Right lobe of liver (tissue), 4 donors: ENCODE results near the gene CPPED1.

Experiments used
- CTCF ChIP-seq, 4 donors: fragments of 200-600 bp in 3 of 4; fragments of 450-650 bp in 1 of 4; IDR thresholded peaks; one replicate each; pipeline versions ENCODE4 v1.5.1 to v1.8.0; 2016 to 2022; ENCODE audit warnings: antibody characterized with exemption in 4 of 4, mild to moderate bottlenecking in 2 of 4
- POLR2A ChIP-seq: fragments of 450-650 bp; IDR thresholded peaks from one replicate; pipeline ENCODE4 v1.6.1; 2017; ENCODE audit warnings: antibody characterized with exemption, mild to moderate bottlenecking
- donor health status: DM: no; HTN: no; CAD: no.
- donor health status: DM: no; HTN: no; CAD: no.
- donor health status: DM: no; HTN: yes; CAD: no.

DNA sequence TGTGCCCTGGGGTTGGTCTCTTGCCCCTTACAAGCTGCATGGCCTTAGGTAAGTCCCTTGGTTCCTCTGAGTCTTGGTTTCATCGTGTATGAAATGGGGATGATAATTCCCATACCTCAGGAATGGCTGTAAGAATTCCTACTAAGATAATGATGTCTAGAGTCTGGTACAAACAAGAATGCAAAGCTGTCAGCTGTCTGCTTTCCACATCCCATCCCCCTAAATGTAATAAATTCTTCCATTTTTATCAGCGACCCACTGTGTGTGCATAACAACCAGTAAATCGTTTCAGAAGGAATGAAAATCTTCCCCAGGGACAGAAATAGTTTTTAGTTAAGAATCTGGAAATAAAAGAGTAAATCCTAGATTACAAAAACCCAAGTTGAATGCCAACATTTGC, 95.4 kb downstream of the CPPED1 start:
- TF ChIP-seq CTCF (IDR thresholded peaks at IDR 0.05) (no peak), POLR2A (no peak)
